Measurements from ENCODE around the gene GSTT4. TPM values are rescaled to one million over a fixed set of nuclear protein-coding genes. Genes with fewer than 3 reads are reported as not detected.
A peak's percentile ranks its signal among the peaks of the same experiment; 100 is the strongest.

GSTT4 gene
- total and polyA plus RNA-seq, 2 of the 13 experiments (the other 11 are each of a cell fraction or from before 2014, with no cell fraction given), result 0.59 to 0.62 TPM

DNA sequence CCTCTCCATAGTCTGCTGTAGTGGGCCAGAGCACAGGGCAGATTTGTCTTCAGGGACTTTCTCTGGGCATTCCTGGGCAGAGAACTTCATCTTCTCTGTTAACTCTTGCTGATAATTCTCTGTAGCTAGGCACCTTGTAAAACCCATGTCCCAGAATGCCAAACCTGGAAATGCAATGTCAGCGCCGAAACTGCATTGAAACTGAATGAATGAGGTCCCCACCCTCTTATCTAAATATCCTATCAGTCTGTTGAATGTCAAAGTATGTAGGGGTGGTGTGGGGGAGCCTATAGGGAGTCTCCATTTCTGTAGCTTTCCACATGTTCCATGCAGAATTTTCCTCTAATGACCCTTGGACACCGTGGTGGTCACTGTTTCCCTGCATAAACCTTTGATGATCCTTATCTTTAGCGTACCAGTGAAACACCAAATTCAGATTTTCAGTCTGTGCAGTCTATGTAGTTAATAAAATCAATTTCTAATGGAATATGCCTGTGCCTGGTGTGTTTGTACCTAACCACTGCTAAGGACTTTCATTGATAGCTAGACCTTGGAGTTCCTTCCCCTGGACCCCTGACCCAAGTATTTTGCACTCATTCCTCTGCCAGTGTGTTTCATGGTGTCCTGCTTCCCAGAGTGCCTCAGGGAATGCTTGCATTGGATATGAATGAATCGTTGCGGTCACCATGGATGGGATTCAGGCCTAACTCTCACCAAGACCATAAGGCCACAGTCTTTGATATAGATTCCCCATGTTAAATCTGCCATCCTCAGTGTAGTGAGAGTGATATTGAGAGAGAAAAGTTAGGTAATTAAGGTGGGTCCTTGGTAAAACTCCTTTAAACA, 3.4 kb upstream of the GSTT4 start (continued):
- TF ChIP-seq, protein P1, sequence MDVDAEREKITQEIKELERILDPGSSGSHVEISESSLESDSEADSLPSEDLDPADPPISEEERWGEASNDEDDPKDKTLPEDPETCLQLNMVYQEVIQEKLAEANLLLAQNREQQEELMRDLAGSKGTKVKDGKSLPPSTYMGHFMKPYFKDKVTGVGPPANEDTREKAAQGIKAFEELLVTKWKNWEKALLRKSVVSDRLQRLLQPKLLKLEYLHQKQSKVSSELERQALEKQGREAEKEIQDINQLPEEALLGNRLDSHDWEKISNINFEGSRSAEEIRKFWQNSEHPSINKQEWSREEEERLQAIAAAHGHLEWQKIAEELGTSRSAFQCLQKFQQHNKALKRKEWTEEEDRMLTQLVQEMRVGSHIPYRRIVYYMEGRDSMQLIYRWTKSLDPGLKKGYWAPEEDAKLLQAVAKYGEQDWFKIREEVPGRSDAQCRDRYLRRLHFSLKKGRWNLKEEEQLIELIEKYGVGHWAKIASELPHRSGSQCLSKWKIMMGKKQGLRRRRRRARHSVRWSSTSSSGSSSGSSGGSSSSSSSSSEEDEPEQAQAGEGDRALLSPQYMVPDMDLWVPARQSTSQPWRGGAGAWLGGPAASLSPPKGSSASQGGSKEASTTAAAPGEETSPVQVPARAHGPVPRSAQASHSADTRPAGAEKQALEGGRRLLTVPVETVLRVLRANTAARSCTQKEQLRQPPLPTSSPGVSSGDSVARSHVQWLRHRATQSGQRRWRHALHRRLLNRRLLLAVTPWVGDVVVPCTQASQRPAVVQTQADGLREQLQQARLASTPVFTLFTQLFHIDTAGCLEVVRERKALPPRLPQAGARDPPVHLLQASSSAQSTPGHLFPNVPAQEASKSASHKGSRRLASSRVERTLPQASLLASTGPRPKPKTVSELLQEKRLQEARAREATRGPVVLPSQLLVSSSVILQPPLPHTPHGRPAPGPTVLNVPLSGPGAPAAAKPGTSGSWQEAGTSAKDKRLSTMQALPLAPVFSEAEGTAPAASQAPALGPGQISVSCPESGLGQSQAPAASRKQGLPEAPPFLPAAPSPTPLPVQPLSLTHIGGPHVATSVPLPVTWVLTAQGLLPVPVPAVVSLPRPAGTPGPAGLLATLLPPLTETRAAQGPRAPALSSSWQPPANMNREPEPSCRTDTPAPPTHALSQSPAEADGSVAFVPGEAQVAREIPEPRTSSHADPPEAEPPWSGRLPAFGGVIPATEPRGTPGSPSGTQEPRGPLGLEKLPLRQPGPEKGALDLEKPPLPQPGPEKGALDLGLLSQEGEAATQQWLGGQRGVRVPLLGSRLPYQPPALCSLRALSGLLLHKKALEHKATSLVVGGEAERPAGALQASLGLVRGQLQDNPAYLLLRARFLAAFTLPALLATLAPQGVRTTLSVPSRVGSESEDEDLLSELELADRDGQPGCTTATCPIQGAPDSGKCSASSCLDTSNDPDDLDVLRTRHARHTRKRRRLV (CRISPR knock-in tag; IDR thresholded peaks at IDR 0.05), result no peak
- TF ChIP-seq ZSCAN30 (CRISPR knock-in tag; IDR thresholded peaks at IDR 0.05) (no peak), KDM6A (CRISPR knock-in tag; IDR thresholded peaks at IDR 0.05; ENCODE audit: low read depth) (0 out of 2 replicates have a peak, but pooled peaks have one; percentile 44), KDM4B (CRISPR knock-in tag; IDR thresholded peaks at IDR 0.05) (no peak), MIER3 (CRISPR knock-in tag; IDR thresholded peaks at IDR 0.05; ENCODE audit: borderline replicate concordance) (no peak), ZBTB38 (CRISPR knock-in tag; IDR thresholded peaks at IDR 0.05) (no peak), HES4 (CRISPR knock-in tag; IDR thresholded peaks at IDR 0.05; ENCODE audit: borderline replicate concordance) (no peak), FOXP1 (IDR thresholded peaks at IDR 0.05) (no peak), FOXP1 (CRISPR knock-in tag; IDR thresholded peaks at IDR 0.05) (no peak), SRSF9 (IDR thresholded peaks at IDR 0.05; ENCODE audit: borderline replicate concordance, insufficient read depth, low read depth, low read length, poor library complexity, severe bottlenecking) (no peak), RCOR2 (CRISPR knock-in tag; IDR thresholded peaks at IDR 0.05) (no peak), TBX2 (CRISPR knock-in tag; IDR thresholded peaks at IDR 0.05; ENCODE audit: borderline replicate concordance) (no peak), ZNF883 (CRISPR knock-in tag; IDR thresholded peaks at IDR 0.05; ENCODE audit: not compliant biosample characterization) (no peak), ZNF382 (CRISPR knock-in tag; IDR thresholded peaks at IDR 0.05; ENCODE audit: borderline replicate concordance) (no peak), ZNF546 (CRISPR knock-in tag; conservative IDR thresholded peaks at IDR 0.05) (no peak), ZNF335 (CRISPR knock-in tag; IDR thresholded peaks at IDR 0.05) (0 out of 2 replicates have a peak, but pooled peaks have one; percentile 56), U2AF1 (optimal IDR thresholded peaks at IDR 0.05; ENCODE audit: low read depth, low read length) (no peak), POLR2A (IDR thresholded peaks at IDR 0.05; ENCODE audit: insufficient read depth in 1 of 2, low read depth in 2 of 2, low read length in 2 of 2) (peak in 1 of 2 experiments; percentile 23; a peak in 1 of 4 replicates), NR2C2 (CRISPR knock-in tag; IDR thresholded peaks at IDR 0.05; ENCODE audit: borderline replicate concordance) (no peak)
- TF ChIP-seq, protein P2, sequence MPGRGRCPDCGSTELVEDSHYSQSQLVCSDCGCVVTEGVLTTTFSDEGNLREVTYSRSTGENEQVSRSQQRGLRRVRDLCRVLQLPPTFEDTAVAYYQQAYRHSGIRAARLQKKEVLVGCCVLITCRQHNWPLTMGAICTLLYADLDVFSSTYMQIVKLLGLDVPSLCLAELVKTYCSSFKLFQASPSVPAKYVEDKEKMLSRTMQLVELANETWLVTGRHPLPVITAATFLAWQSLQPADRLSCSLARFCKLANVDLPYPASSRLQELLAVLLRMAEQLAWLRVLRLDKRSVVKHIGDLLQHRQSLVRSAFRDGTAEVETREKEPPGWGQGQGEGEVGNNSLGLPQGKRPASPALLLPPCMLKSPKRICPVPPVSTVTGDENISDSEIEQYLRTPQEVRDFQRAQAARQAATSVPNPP (CRISPR knock-in tag; IDR thresholded peaks at IDR 0.05), result no peak
- TF ChIP-seq, protein P3, sequence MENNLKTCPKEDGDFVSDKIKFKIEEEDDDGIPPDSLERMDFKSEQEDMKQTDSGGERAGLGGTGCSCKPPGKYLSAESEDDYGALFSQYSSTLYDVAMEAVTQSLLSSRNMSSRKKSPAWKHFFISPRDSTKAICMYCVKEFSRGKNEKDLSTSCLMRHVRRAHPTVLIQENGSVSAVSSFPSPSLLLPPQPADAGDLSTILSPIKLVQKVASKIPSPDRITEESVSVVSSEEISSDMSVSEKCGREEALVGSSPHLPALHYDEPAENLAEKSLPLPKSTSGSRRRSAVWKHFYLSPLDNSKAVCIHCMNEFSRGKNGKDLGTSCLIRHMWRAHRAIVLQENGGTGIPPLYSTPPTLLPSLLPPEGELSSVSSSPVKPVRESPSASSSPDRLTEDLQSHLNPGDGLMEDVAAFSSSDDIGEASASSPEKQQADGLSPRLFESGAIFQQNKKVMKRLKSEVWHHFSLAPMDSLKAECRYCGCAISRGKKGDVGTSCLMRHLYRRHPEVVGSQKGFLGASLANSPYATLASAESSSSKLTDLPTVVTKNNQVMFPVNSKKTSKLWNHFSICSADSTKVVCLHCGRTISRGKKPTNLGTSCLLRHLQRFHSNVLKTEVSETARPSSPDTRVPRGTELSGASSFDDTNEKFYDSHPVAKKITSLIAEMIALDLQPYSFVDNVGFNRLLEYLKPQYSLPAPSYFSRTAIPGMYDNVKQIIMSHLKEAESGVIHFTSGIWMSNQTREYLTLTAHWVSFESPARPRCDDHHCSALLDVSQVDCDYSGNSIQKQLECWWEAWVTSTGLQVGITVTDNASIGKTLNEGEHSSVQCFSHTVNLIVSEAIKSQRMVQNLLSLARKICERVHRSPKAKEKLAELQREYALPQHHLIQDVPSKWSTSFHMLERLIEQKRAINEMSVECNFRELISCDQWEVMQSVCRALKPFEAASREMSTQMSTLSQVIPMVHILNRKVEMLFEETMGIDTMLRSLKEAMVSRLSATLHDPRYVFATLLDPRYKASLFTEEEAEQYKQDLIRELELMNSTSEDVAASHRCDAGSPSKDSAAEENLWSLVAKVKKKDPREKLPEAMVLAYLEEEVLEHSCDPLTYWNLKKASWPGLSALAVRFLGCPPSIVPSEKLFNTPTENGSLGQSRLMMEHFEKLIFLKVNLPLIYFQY (CRISPR knock-in tag; IDR thresholded peaks at IDR 0.05; ENCODE audit: borderline replicate concordance), result no peak

Measured in HepG2 (cell line).